Thyroid gland (tissue), 4 donors: ENCODE measurements around the gene PSMD14. TPM values are rescaled to one million over a fixed set of nuclear protein-coding genes. Genes with fewer than 3 reads are reported as not detected.

ENCODE experiments used
- DNase-seq, 2 donors: peaks; one replicate each; pipeline ENCODE4 v3.0.0-alpha.2; 2019
- H3K27ac ChIP-seq, 3 donors: fragments of 200-600 bp; sonication (generic); 1 replicate in 2 of 3; 2 replicates in 1 of 3; pipeline ENCODE4 v1.5.1; 2016 to 2019; ENCODE audit warnings: mild to moderate bottlenecking in 1 of 3, moderate library complexity in 1 of 3
- H3K27me3 ChIP-seq: fragments of 200-600 bp; sonication (generic); one replicate; pipeline ENCODE4 v1.5.1; 2019
- H3K36me3 ChIP-seq, 2 donors: fragments of 200-600 bp; sonication (generic); one replicate each; pipeline ENCODE4 v1.5.1; 2016 to 2019
- H3K4me1 ChIP-seq, 2 donors: fragments of 200-600 bp; sonication (generic); one replicate each; pipeline ENCODE4 v1.5.1; 2017 to 2019
- H3K4me3 ChIP-seq, 3 donors: fragments of 200-600 bp; sonication (generic); replicated peaks in 1 of 3; 1 replicate in 2 of 3; 2 replicates in 1 of 3; pipeline ENCODE4 v1.5.1; 2016; ENCODE audit warnings: mild to moderate bottlenecking in 1 of 3
- H3K9me3 ChIP-seq: fragments of 200-600 bp; sonication (generic); one replicate; pipeline ENCODE4 v1.5.1; 2017
- POLR2A ChIP-seq, 2 donors: fragments of 450-650 bp; IDR thresholded peaks; one replicate each; pipeline ENCODE4 v1.6.1; 2017; ENCODE audit warnings: antibody characterized with exemption in 2 of 2, mild to moderate bottlenecking in 2 of 2, moderate library complexity in 1 of 2
- WGBS, 2 donors: methylation state at CpG; one replicate each; pipeline ENCODE4 v1.1.5; 2017; 5-methylcytosine and 5-hydroxymethylcytosine counted together
- intact Hi-C: fragments of 100-400 bp; cut with DNase I; formaldehyde crosslinking; loops from one replicate; pipeline ENCODE4 v1.15.1; 2023
- total RNA-seq, 4 donors: library from RNA; depleted of rRNA; stranded (reverse); fragments of >200 nt; gene quantifications; one replicate each; pipeline ENCODE4 v1.2.3, GENCODE V29; 2016
- TF ChIP-seq, protein P1 (sequence below), 6 experiments: fragments of 200-600 bp in 3 of 6; fragments of 450-650 bp in 3 of 6; sonication (generic) in 3 of 6; IDR thresholded peaks; one replicate each; pipeline ENCODE4 v1.5.1; 2016 to 2019; ENCODE audit warnings: antibody characterized with exemption in 6 of 6, mild to moderate bottlenecking in 2 of 6, inconsistent platforms in 1 of 6, moderate library complexity in 1 of 6

PSMD14 gene
- total RNA-seq, 4 donors from 2014 or later = 33.2 to 63.0 (median 57.1) TPM

DNA sequence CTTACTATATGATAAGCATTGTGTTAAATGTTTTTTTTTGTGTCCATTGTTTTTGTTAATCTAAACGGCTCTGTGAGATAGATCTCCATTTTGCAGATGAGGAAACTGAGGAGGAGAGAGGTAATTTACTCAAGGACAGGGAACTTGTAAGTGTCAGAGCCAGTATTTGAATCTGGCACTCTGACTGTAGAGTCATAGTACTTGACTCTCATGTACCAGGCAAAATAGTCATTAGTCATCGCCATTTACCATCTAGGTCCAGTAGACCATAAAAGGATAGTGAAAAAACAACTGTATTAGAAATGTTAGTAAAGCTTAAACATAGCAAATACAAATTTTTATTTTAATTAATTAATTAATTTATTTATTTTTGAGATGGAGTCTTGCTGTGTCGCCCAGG lies 4.8 kb downstream of the PSMD14 start:
- intact Hi-C loops = no loop called here
- no peak for DNase-seq
- Histone ChIP-seq H3K4me1 (peaks cover 6 to 7% of the 10 kb centered on the region in 2 donors), H3K27me3 (no peaks in the 10 kb centered on the region), H3K36me3 (no peaks in the 10 kb centered on the region), H3K27ac (no peak overlapping the region), H3K9me3 (no peaks in the 10 kb centered on the region), H3K4me3 (no peak overlapping the region)
- TF ChIP-seq, protein P1, sequence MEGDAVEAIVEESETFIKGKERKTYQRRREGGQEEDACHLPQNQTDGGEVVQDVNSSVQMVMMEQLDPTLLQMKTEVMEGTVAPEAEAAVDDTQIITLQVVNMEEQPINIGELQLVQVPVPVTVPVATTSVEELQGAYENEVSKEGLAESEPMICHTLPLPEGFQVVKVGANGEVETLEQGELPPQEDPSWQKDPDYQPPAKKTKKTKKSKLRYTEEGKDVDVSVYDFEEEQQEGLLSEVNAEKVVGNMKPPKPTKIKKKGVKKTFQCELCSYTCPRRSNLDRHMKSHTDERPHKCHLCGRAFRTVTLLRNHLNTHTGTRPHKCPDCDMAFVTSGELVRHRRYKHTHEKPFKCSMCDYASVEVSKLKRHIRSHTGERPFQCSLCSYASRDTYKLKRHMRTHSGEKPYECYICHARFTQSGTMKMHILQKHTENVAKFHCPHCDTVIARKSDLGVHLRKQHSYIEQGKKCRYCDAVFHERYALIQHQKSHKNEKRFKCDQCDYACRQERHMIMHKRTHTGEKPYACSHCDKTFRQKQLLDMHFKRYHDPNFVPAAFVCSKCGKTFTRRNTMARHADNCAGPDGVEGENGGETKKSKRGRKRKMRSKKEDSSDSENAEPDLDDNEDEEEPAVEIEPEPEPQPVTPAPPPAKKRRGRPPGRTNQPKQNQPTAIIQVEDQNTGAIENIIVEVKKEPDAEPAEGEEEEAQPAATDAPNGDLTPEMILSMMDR (IDR thresholded peaks at IDR 0.05) = no peak
- no peak for TF ChIP-seq POLR2A (IDR thresholded peaks at IDR 0.05)
- 91 to 98% methylated on average over 3 of the region's 3 CpGs for whole genome bisulfite sequencing, 2 donors

DNA sequence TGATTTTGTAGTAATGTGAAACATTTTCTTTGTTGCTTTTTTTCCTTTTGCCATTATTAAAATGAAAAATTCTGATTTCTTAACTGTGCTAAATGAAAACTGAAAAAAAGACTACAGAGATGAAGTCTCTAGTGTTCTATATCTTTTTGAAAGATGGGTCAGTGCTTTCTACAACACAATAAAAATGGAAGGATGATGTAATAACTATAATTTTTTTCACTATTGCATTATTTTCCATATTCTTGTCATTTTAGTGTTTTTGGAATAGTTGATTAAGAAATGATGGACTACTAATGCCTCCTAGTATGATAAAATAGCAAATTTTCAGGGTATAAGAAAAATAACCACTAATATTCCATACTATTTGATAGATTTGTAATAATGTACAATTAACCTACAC lies 7.2 kb downstream of the PSMD14 start:
- Histone ChIP-seq H3K27ac (no peak overlapping the region), H3K36me3 (no peaks in the 10 kb centered on the region), H3K27me3 (no peaks in the 10 kb centered on the region), H3K9me3 (no peaks in the 10 kb centered on the region), H3K4me1 (no peaks in the 10 kb centered on the region), H3K4me3 (no peak overlapping the region)
- no peak for DNase-seq
- intact Hi-C loops = no loop called here
- no peak for TF ChIP-seq POLR2A (IDR thresholded peaks at IDR 0.05)
- TF ChIP-seq, protein P1 (IDR thresholded peaks at IDR 0.05) = no peak

DNA sequence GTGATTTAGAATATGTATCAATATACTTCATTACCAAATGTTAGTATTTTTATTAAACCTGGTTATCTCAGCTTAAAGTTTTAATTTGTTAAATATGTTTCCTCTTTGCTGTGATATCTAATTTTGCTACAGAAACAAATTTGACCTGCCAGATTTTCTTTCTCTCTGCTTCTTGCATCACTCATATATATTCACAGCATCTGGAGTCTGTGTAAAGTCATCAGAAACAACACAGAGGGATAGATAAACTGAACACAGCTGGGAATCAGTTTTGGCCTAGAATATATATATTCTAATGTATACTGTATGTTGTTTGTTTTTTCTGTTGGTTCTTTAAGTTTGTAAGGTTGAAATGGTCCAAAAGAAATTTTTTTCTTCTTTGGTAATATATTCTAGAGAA lies 8.5 kb downstream of the PSMD14 start:
- DNase-seq = no peak
- Histone ChIP-seq H3K27ac (no peak overlapping the region), H3K4me3 (no peak overlapping the region), H3K36me3 (no peaks in the 10 kb centered on the region), H3K4me1 (no peaks in the 10 kb centered on the region), H3K9me3 (no peaks in the 10 kb centered on the region), H3K27me3 (no peaks in the 10 kb centered on the region)
- TF ChIP-seq POLR2A (IDR thresholded peaks at IDR 0.05) = no peak
- TF ChIP-seq, protein P1 (IDR thresholded peaks at IDR 0.05) = no peak
- intact Hi-C loops = no loop called here

DNA sequence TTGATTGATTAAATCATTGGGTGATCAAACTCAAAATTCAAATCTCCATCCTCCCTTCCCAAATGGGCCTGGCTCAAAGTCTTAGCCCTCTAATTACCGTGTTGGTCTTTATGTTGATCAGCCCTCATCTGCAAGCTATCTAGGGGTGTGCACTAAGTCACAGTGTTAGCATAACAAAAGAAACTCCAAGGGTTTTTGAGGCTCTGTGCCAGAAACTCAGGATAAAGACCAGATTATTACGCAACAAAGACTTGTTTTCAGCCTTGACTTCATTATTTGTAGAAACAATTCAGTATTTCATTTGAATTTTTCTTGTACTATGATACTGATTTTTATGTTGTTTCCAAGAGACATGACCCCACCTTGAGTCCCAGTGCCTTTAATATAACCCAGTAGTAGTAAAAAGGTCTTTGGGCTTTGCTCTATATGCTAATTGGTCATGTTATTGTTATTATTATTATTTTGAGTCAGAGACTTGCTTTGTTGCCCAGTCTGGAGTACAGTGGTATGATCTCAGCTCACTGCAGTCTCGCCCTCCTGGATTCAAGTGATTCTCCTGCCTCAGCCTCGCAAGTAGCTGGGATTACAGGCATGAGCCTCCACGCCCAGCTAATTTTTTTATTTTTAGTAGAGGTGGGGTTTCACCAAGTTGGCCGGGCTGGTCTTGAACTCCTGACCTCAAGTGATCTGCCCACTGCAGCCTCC lies 13.9 kb downstream of the PSMD14 start:
- Histone ChIP-seq H3K27ac (no peak overlapping the region), H3K36me3 (no peaks in the 10 kb centered on the region), H3K4me3 (no peak overlapping the region), H3K9me3 (no peaks in the 10 kb centered on the region), H3K4me1 (no peaks in the 10 kb centered on the region), H3K27me3 (no peaks in the 10 kb centered on the region)
- 90 to 94% methylated on average over 6 of the region's 6 CpGs for WGBS, 2 donors
- TF ChIP-seq, protein P1 (IDR thresholded peaks at IDR 0.05) = no peak
- TF ChIP-seq POLR2A (IDR thresholded peaks at IDR 0.05) = no peak
- no peak for DNase-seq
- intact Hi-C loops = no loop called here

DNA sequence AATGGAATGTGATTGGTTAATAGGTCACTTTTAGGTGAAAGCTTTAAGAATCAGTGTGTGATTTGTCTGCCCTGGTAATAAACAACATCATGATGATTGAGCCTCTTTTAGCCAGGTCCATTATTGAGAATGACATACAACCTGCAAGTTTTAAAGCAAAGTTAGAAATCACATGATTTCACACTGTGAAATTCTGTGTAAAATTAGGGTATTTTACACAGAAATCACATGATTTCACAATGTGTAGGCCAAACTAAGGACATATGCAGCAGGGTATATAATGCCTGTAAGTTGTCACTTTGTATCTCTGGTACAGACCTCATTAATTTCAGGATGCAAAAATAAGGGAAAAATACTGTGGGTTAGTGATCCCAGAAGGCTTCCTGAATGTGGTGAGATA lies 16.7 kb downstream of the PSMD14 start:
- H3K27ac ChIP-seq = no peak overlapping the region
- intact Hi-C loops = no loop called here
- TF ChIP-seq POLR2A (IDR thresholded peaks at IDR 0.05) = no peak
- TF ChIP-seq, protein P1 (IDR thresholded peaks at IDR 0.05) = no peak
- H3K4me3 ChIP-seq = no peak overlapping the region
- no peaks in the 10 kb centered on the region for H3K36me3 ChIP-seq
- no peaks in the 10 kb centered on the region for H3K4me1 ChIP-seq
- DNase-seq = no peak
- H3K9me3 ChIP-seq = no peaks in the 10 kb centered on the region
- H3K27me3 ChIP-seq = no peaks in the 10 kb centered on the region
